ENCODE results near the gene GSAP.

DNA sequence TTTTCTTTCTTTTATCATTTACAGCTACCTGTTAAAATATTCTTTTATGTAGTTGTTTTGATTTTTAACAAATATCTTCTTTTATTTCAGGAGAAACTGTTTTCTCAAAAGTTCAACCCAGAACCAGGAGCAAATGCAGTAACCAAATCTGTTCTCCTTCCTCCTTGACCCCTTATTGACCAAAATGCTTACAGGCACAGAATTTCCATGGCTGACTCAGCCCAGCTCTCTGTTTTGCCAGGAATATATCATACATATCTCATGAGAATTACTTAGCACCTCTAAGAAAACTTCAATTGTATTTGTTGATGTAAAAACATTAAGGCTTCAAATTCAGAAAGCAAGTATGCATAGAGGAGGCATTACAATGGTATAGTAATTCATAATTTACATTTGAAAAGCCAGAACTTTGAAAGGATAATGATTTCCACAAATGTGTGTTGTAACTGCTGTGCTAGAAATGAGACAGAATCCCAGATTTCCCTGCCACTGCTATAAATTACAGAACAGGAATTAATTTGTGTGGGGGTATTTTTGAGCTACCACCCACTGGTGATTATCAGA is 2.2 kb downstream of the GSAP start:
- TF ChIP-seq CTCF (IDR thresholded peaks at IDR 0.05) (no peak), EP300 (IDR thresholded peaks at IDR 0.05) (no peak), POLR2A (IDR thresholded peaks at IDR 0.05; ENCODE audit: low read depth) (no peak)

All from esophagus muscularis mucosa (tissue), 4 donors.